SK-N-SH treated with all-trans-retinoic acid at 6 μM for 48 hours (cell line): Measurements from ENCODE around the gene GSKIP.

Experiments used
- ARNTL ChIP-seq: fragments of 450-650 bp; formaldehyde crosslinking; IDR thresholded peaks from 2 replicates; pipeline ENCODE4 v1.5.0; 2020; ENCODE audit warnings: low read depth, mild to moderate bottlenecking, moderate library complexity, borderline replicate concordance
- BACH2 ChIP-seq: fragments of 250-450 bp; sonication (Bioruptor Pico); IDR thresholded peaks from 2 replicates; pipeline ENCODE4 v1.9.0; 2021; ENCODE audit warnings: mild to moderate bottlenecking, borderline replicate concordance
- CREB5 ChIP-seq: fragments of 250-450 bp; sonication (Bioruptor Pico); IDR thresholded peaks from 2 replicates; pipeline ENCODE4 v1.5.1; 2020; ENCODE audit warnings: low read depth, mild to moderate bottlenecking, moderate library complexity
- ESRRG ChIP-seq: fragments of 250-450 bp; sonication (Bioruptor Pico); IDR thresholded peaks from 2 replicates; pipeline ENCODE4 v1.6.1; 2021; ENCODE audit warnings: mild to moderate bottlenecking
- GLIS3 ChIP-seq: fragments of 250-450 bp; sonication (Bioruptor Pico); IDR thresholded peaks from 2 replicates; pipeline ENCODE4 v1.5.0; 2020; ENCODE audit warnings: mild to moderate bottlenecking, moderate library complexity
- ISL1 ChIP-seq: fragments of 250-450 bp; sonication (Bioruptor Pico); IDR thresholded peaks from 2 replicates; pipeline ENCODE4 v2.1.2; 2022; ENCODE audit warnings: mild to moderate bottlenecking, moderate library complexity
- PATZ1 ChIP-seq: fragments of 250-450 bp; sonication (Bioruptor Pico); IDR thresholded peaks from 2 replicates; pipeline ENCODE4 v1.8.0; 2020; ENCODE audit warnings: mild to moderate bottlenecking, moderate library complexity, borderline replicate concordance
- PPARA ChIP-seq: fragments of 250-450 bp; sonication (Bioruptor Pico); IDR thresholded peaks from 2 replicates; pipeline ENCODE4 v1.5.0; 2020; ENCODE audit warnings: mild to moderate bottlenecking, borderline replicate concordance
- SNAI2 ChIP-seq: fragments of 250-450 bp; sonication (Bioruptor Pico); IDR thresholded peaks from 2 replicates; pipeline ENCODE4 v1.5.0; 2020; ENCODE audit warnings: mild to moderate bottlenecking, moderate library complexity
- TOX ChIP-seq: fragments of 250-450 bp; sonication (Bioruptor Pico); IDR thresholded peaks from 2 replicates; pipeline ENCODE4 v1.8.0; 2021; ENCODE audit warnings: mild to moderate bottlenecking, moderate library complexity, borderline replicate concordance
- ZFP3 ChIP-seq: fragments of 250-450 bp; sonication (Bioruptor Pico); IDR thresholded peaks from 2 replicates; pipeline ENCODE4 v1.5.0; 2020; ENCODE audit warnings: mild to moderate bottlenecking, moderate library complexity
- ZFP30 ChIP-seq: fragments of 450-650 bp; formaldehyde crosslinking; IDR thresholded peaks from 2 replicates; pipeline ENCODE4 v1.5.0; 2022; ENCODE audit warnings: mild to moderate bottlenecking, moderate library complexity
- ZNF565 ChIP-seq: fragments of 450-650 bp; formaldehyde crosslinking; conservative IDR thresholded peaks from 2 replicates; pipeline ENCODE4 v1.5.0; 2020; ENCODE audit warnings: low read depth, mild to moderate bottlenecking, moderate library complexity

GRCh38 chr14:96352708-96353107 lies 10.6 kb upstream of the GSKIP start:
- no peak for TF ChIP-seq ARNTL (CRISPR knock-in tag)
- TF ChIP-seq ESRRG = no peak
- no peak for TF ChIP-seq BACH2 (CRISPR knock-in tag)
- TF ChIP-seq ZFP3 (CRISPR knock-in tag) = no peak
- no peak for TF ChIP-seq PPARA (CRISPR knock-in tag)
- no peak for TF ChIP-seq ISL1
- TF ChIP-seq ZFP30 = no peak
- no peak for TF ChIP-seq CREB5 (CRISPR knock-in tag)
- TF ChIP-seq GLIS3 (CRISPR knock-in tag) = no peak
- no peak for TF ChIP-seq SNAI2 (CRISPR knock-in tag)
- TF ChIP-seq ZNF565 (CRISPR knock-in tag) = no peak
- no peak for TF ChIP-seq TOX
- TF ChIP-seq PATZ1 (CRISPR knock-in tag) = no peak
